Progenitor cell of endocrine pancreas (in vitro differentiated cells): ENCODE measurements around the gene CALML5. TPM values are rescaled to one million over a fixed set of nuclear protein-coding genes. Genes with fewer than 3 reads are reported as not detected.

Source experiments
- DNase-seq: peaks from one replicate; pipeline ENCODE4 v3.0.0; 2021; ENCODE audit warnings: low spot score; ENCODE audit not compliant: unreplicated experiment
- H3K27ac Mint-ChIP-seq: 2 replicates; pipeline ENCODE4 v1.8.0; 2021; ENCODE audit warnings: mild to moderate bottlenecking, moderate library complexity, mixed read lengths
- H3K27me3 Mint-ChIP-seq: 2 replicates; pipeline ENCODE4 v1.8.0; 2021; ENCODE audit warnings: mixed read lengths
- H3K36me3 Mint-ChIP-seq: 2 replicates; pipeline ENCODE4 v1.8.0; 2022; ENCODE audit warnings: mixed read lengths; ENCODE audit not compliant: insufficient read depth
- H3K4me1 Mint-ChIP-seq: 2 replicates; pipeline ENCODE4 v1.8.0; 2021; ENCODE audit warnings: low read depth, mixed read lengths
- H3K4me3 Mint-ChIP-seq: 2 replicates; pipeline ENCODE4 v1.8.0; 2021; ENCODE audit warnings: low read depth, mild to moderate bottlenecking, moderate library complexity, mixed read lengths
- H3K9me3 Mint-ChIP-seq: 2 replicates; pipeline ENCODE4 v1.8.0; 2021; ENCODE audit warnings: low read depth, mixed read lengths
- CTCF ChIP-seq: fragments of 200-600 bp; sonication (generic); IDR thresholded peaks from one replicate; pipeline ENCODE4 v1.5.0; 2021; ENCODE audit warnings: antibody characterized with exemption, mild to moderate bottlenecking; ENCODE audit not compliant: unreplicated experiment
- total RNA-seq: library from RNA; stranded (reverse); gene quantifications from 2 replicates; pipeline ENCODE4 v1.2.1, GENCODE V29; 2021

CALML5 gene
- total RNA-seq, 1 donor from 2014 or later = not detected

- Mint-ChIP-seq H3K9me3 (no peaks in the 10 kb centered on the region), H3K4me3 (no peak overlapping the region), H3K36me3 (no peaks in the 10 kb centered on the region), H3K4me1 (peaks cover 2% of the 10 kb centered on the region), H3K27ac (no peak overlapping the region), H3K27me3 (peaks cover 30% of the 10 kb centered on the region)
- DNase-seq = no peak
- no peak for TF ChIP-seq CTCF
Observed at GRCh38 chr10:5509691-5510090, 10.3 kb upstream of the CALML5 start.

- Mint-ChIP-seq H3K36me3 (no peaks in the 10 kb centered on the region), H3K9me3 (no peaks in the 10 kb centered on the region), H3K4me3 (no peak overlapping the region), H3K27me3 (peaks cover 29% of the 10 kb centered on the region), H3K27ac (no peak overlapping the region), H3K4me1 (peaks cover 2% of the 10 kb centered on the region)
- no peak for DNase-seq
- TF ChIP-seq CTCF = no peak
Observed at GRCh38 chr10:5509236-5509635, 9.9 kb upstream of the CALML5 start.

GRCh38 chr10:5508786-5509185, 9.4 kb upstream of the CALML5 start:
- Mint-ChIP-seq H3K4me1 (peaks cover 6% of the 10 kb centered on the region), H3K9me3 (no peaks in the 10 kb centered on the region), H3K27me3 (peaks cover 29% of the 10 kb centered on the region), H3K4me3 (no peak overlapping the region), H3K27ac (no peak overlapping the region), H3K36me3 (no peaks in the 10 kb centered on the region)
- TF ChIP-seq CTCF = no peak
- no peak for DNase-seq

- no peak for DNase-seq
- Mint-ChIP-seq H3K36me3 (no peaks in the 10 kb centered on the region), H3K9me3 (no peaks in the 10 kb centered on the region), H3K27me3 (peaks cover 25% of the 10 kb centered on the region), H3K4me3 (no peak overlapping the region), H3K27ac (no peak overlapping the region), H3K4me1 (peaks cover 12% of the 10 kb centered on the region)
- no peak for TF ChIP-seq CTCF
Observed at GRCh38 chr10:5508161-5508604, 8.8 kb upstream of the CALML5 start.

GRCh38 chr10:5507649-5508131, 8.3 kb upstream of the CALML5 start:
- Mint-ChIP-seq H3K27me3 (peaks cover 21% of the 10 kb centered on the region), H3K4me1 (peaks cover 17% of the 10 kb centered on the region), H3K36me3 (no peaks in the 10 kb centered on the region), H3K4me3 (no peak overlapping the region), H3K27ac (no peak overlapping the region), H3K9me3 (no peaks in the 10 kb centered on the region)
- TF ChIP-seq CTCF = no peak
- DNase-seq = no peak
